OCI-LY7 (cell line): ENCODE data around the gene ATAD3C.

Experiments used
- EZH2phosphoT487 ChIP-seq: fragments of 200-600 bp; sonication (generic); IDR thresholded peaks from 2 replicates; pipeline ENCODE4 v1.6.1; 2018; ENCODE audit warnings: low read depth, borderline replicate concordance, mild to moderate bottlenecking, mixed run types, antibody characterized with exemption, low read length, moderate library complexity, mixed read lengths
- TF ChIP-seq, protein P1 (sequence below): fragments of 200-600 bp; sonication (generic); conservative IDR thresholded peaks from 2 replicates; pipeline ENCODE4 v1.5.1; 2014; ENCODE audit warnings: mild to moderate bottlenecking, antibody characterized with exemption, low read length, moderate library complexity, mixed read lengths

DNA sequence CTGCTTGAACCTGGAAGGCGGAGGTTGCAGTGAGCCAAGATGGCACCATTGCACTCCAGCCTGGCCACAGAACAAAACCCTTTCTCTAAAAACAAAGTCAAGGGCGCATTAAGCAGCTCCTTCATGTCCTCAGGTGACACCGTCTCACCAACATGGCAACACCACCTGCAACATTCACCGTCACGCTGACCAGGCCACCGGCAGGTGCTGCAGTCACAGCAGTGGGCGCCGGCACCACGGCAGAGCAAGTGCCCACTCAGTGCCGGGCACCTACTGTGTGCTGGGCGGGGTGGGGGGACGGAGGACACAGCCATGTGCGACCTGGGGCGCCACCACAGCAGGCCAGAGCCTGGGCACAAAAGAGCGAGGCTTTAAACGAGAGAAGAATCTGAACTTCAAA, 34.2 kb downstream of the ATAD3C start:
- TF ChIP-seq, protein P1, sequence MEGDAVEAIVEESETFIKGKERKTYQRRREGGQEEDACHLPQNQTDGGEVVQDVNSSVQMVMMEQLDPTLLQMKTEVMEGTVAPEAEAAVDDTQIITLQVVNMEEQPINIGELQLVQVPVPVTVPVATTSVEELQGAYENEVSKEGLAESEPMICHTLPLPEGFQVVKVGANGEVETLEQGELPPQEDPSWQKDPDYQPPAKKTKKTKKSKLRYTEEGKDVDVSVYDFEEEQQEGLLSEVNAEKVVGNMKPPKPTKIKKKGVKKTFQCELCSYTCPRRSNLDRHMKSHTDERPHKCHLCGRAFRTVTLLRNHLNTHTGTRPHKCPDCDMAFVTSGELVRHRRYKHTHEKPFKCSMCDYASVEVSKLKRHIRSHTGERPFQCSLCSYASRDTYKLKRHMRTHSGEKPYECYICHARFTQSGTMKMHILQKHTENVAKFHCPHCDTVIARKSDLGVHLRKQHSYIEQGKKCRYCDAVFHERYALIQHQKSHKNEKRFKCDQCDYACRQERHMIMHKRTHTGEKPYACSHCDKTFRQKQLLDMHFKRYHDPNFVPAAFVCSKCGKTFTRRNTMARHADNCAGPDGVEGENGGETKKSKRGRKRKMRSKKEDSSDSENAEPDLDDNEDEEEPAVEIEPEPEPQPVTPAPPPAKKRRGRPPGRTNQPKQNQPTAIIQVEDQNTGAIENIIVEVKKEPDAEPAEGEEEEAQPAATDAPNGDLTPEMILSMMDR = no peak
- TF ChIP-seq EZH2phosphoT487 = no peak
